DMS153 treated with DMSO at 0.1 percent for 48 hours (cell line): ENCODE results near the gene NAA16.
"Not testable (repeated sequence)": the region's sequence is repeated elsewhere in the genome, so short reads cannot be mapped to it uniquely, and the experiment has no call there.

Experiments
- DNase-seq: peaks from one replicate; lab custom pipeline; 2025; ENCODE audit not compliant: unreplicated experiment; lab: John Stamatoyannopoulos, UW

NAA16 gene

DNA sequence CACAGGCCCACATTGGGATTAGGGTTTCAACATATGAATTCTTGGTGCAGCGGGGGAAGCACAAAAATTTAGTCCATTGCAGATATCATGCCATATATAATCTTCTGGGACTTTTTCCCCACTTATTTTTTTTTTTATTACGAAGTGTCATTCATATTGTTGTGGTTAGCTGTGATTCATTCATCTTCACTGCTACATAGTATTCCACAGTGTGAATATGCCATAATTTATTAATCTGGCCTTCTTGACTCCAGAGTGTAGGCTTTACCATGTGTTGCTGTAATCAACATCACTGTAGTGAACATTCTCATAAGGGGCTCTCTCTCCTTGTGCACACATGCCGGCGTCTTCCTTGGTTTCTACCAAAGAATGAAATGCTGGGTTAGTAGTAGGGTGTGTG, 92.9 kb downstream of the NAA16 start:
- DNase-seq, result no peak

DNA sequence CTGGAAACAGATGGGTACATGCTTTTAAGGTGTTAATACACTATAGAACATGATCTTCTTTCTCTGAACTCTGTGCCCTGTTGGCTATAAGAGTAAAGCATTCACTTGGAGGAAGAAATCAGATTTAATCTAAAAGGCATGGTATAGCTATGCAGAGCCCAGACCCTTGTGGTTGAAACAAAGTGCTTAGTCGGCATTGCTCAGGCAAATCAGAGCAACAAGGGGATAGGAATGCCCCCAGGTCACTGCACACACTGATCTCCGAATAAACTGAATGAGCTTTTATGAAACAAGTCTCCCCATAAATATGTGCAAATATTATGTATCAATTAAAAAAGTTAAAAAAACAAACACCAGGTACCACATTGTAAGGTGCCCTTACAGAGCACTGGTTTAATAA, 94.3 kb downstream of the NAA16 start:
- DNase-seq, result no peak

DNA sequence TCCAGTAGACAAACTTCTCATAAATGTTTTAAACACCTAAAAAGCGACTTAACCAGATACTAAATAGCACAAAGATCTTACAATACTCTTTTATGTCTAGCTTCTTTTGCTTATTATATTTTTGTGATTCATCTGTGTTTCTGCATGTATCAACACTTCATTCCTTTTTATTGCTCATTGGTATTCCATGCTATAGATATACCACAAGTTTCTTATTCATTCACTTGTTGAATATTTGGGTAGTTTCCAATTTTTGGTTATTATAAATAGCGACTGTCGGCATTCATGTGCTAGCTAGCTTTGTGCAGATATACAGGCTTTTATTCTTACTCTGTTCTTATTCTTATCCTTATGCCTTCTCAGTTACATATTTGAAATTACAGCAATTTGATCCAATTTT, 96.3 kb downstream of the NAA16 start:
- DNase-seq, result no peak

DNA sequence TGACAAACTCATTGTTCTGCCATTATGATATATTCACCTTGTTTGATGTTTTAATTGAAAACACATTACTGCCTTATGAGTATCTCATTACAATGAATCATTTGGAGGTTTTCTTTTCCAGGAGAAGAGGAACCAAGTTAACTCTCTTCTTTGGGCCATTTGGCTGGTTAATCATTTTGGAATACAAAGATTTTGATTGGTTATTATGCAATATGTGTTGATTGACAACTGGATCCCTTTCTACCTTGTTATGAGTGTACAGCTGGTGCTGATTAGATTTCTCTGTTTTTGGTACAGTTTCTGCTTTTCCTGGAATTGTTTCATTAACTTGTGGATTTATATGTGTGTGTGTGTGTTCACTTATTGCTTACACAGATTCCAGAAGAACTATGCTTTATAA, 97.1 kb downstream of the NAA16 start:
- no peak for DNase-seq

DNA sequence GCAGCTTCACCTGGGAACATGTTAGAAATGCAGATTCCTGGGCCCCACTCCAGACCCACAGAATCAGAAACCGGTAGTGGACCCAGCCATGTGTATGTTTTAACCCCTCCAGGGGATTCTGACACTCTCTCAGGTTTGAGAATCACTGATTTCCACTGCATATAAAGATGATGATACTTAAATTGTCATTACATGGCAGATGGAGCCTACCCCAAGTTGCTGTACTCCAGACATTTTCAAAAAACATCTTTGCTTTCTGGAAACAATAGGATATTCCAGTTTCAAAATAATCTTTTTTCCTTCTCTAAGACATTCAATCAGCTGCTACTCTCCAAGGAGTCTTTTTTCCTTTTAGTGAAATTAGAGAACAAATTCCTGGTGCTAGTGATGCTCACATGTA, 97.7 kb downstream of the NAA16 start:
- no peak for DNase-seq

DNA sequence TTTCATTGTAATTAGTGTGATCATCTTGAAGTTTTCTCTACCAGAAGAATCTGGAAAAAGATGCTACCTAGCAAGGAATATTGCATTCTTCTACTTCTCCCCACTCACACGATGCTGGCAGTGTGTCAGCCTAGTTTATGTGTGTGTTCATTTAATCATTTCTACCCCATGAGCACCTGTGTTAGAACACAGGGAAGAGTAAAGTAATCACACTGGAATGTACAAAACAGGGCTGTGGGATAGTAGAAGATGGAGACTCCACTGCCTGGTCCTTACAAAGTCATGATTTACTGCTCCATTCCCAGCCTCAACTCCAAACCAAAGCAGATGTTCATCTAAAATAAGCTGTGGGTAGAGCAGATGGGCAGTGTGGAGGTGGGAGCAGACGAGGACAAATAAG, 98.5 kb downstream of the NAA16 start:
- no peak for DNase-seq

DNA sequence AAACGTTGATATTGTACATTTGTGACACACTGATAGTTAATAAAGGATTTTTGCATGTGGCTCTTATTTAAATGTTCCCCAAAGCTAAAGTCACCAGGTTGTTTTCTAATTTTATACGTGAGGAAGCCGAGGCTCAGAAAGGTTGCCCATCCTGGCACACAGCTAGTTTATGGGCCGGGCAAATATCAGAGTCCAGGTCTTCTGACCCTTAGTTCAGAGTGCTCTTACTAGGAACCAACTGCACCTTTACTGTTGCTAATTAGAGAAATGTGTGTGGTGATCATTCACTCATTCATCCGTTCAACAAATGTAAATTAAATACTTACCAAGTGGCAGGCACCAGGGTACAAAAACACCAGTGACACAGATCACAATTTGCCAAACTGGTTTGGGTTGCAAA, 100.0 kb downstream of the NAA16 start:
- DNase-seq, result no peak

DNA sequence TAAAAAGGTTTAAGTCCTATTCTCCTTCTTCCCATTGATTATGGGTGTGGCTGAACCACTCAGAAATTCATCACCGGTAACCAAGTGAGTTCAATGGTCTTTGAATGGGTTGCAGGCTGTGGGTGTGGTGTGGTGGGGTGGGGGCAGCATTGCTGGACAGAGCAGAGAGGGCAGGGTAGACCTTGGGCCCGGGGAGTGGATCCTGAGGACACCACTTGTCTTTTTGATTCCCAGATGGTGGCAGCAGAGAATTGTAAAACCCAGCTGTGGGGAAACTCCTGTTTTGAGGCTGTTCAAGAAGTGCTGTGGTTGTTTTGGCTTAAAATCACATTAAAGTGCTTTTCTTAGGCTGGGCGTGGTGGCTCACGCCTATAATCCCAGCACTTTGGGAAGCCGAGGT, 100.5 kb downstream of the NAA16 start:
- DNase-seq, result no peak

DNA sequence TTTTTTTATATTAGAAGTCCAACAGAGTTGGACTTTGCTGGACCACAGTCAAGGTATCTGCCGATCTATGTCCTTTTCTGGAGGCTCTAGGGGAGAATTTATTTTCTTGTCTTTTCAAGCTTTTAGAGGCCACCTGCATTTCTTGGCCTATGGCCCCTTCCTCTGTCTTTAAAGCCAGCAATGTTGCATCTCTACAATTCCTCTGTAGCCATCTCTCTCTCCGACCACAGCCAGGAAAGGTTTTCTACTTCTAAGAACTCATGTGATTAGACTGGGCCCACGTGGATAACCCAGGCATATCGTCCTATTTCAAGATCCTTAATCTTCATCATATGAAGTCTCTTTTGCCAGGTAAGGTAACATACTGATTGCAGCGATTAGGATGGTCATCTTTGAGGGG, 102.8 kb downstream of the NAA16 start:
- DNase-seq, result no peak

DNA sequence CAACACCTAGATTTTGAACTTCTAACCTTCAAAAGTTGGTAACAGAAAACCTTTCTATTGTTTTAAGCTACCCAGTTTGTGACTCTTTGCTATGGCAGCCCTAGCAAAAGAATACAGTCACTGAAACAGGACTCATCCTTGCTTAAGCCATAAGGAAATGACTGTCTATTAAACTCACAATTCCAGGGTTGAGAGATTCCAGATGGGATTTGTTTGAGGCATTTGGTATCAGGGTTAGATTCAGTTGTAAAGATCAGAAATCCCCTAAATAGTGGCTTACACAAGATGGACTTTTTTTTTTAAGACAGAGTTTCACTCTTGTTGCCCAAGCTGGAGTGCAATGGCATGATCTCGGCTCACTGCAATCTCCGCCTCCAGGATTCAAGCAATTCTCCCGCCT, 105.2 kb downstream of the NAA16 start:
- no peak for DNase-seq

DNA sequence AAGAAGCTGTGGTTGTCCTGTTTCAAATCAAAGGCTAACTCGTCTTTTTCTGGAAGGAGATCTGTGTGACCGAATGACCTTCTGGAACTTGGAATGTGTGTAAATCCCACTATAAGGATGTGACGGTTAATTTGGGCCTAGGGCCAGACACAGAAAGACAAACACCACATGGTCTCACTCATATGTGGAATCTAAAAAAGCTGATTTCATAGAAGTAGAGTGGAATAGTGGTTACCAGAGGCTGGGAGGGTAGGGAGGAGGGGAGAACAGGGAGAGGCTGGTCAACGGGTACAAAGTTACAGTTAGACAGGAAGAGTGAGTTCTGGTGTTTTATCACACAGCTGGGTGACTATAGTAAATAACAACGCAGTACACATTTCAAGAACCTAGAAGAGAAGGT, 107.0 kb downstream of the NAA16 start:
- no peak for DNase-seq

DNA sequence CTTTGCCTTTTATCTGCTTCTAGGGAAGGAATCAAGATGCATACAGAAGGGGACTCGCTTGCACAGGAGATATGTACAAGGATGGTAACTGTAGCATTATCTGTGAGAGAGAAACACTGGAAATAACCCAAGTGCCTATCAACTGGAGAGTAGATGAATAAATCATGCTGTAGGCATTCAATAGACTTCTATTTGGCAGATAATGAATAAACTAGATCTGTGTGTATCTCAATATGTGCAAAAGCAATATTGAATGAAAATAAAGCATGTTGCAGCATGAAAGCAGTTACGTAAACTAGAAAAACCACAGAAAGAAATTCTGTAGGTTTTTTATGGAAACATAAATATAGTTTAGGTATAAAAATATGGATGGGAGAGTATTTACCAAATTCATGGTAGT, 107.7 kb downstream of the NAA16 start:
- DNase-seq, result no peak

DNA sequence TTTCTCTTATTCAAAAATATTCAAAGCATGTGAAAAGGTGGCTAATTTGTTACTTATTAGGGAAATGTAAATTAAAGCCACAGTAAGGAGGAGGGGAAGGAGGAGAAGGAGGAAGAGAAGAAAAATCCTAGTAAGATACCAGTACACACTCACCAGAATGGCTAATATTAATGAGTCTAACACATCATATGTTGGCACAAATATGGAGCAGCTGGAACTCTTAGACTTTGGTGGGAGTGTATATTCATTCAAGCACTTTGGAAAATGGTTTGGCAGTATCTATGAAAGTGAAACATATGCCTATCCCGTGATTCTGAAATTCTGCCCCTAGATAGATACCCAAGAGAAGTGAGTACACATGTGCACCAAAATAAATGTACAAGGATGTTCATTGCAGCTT, 108.1 kb downstream of the NAA16 start:
- DNase-seq, result no peak

DNA sequence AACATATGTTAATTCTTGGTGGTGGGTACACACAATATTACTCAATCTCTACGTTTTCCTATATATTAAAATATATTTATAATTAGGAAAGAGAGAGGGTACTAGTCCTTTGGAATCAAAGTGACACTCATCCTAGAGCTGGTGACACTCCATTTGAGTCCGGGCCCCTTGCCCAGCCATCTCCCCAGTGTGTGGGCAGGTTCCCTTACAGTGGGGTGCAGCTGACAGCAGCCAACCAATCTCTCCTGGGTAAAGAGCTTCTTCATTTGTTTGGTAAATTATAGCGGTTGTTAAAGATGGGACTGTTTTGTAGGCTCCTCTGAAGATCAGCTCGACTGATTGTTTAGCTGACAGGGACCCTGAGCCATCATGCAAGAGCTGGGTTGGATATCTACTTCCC, 109.1 kb downstream of the NAA16 start:
- no peak for DNase-seq

DNA sequence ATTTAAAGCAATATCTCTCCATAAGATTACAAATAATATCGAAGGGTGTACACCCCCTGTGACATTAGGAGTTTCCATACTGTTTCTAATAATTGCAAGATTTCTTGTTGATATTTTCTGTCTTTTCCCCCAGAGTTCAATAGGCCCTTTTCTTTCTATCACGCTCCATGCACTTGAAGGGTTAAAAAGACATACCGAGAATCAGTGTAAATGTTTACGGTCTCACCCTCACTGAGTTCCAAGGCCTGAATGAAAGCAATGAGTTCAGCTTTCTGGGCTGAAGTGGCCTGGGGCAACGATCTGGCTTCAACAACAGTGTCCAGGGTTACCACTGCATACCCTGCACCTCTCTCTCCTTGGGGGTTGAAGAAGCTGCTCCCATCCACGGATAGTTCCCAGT, 110.3 kb downstream of the NAA16 start:
- DNase-seq, result not testable (repeated sequence)

DNA sequence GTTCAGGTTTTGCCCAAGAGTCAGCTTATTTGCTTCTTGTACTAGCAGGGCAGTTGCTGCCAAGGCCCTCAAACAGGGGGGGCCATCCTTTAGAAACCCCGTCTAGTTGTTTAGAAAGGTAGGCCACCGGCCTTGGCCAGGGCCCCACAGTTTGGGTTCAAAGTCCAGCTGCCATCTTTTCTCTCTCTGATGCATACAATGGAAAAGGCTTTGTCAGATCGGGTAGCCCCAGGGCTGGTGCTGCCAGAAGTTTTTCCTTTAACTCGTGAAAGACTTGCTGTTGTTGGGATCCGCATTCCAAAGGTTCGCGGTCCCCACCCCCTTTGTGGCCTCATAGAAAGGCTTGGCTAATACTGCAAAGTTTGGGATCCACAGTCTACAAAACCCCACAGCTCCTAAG, 110.9 kb downstream of the NAA16 start:
- not testable (repeated sequence) for DNase-seq

DNA sequence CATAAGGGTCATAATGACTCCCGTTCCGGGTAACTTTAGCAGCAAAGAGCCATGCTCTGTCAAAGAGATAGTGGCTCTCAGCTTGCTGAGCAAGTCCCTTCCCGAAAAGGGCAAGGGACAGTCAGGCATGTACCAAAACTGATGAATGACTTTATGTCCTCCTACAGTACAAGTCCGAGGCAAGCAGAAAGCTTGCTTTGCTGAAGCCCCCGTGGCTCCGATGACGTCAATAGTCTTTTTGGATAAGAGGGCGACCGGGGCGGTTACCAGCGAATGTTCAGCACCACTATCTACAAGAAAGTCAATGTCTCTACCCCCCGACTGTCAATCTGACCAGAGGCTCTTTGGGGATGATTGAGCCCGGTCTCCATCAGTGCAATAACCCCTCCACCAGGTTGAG, 112.2 kb downstream of the NAA16 start:
- not testable (repeated sequence) for DNase-seq

DNA sequence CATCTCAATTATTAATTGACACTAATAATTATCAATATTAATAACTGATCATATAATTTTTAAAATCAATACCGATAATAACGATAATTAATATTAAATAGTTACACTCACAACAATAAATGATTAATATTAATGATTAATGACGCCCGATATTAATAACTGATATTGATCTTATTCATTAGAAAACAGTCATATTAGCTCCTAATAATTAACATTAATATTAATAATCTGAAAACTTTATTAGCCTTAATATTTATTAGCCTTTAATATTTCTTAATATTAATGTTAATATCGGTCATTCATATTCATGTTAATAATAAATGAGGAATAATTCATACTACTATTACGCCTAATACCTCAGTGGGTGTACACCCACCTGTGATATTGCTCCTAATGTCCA, 113.6 kb downstream of the NAA16 start:
- not testable (repeated sequence) for DNase-seq

DNA sequence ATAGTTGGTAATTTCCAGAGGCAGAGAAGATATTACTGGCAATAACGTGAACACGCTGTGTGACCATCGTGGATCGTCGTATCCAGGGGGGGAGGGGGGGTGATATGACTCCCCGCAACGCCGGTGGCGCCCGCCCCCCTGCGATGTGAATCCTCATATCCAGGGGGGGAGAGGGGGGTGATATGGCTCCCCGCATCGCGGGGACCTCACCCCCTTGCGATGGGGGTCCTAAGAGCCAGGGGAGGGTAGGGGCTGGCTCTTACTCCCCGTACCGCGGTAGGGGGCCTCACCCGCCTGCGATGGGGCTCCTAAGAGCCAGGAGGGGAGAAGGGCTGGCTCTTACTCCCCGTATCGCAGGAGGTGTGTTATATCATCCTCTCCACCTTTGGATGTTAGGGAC, 115.0 kb downstream of the NAA16 start:
- no peak for DNase-seq
